B cell (primary cell): ENCODE measurements around the gene NOS1AP. TPM values are rescaled to one million over a fixed set of nuclear protein-coding genes. Genes with fewer than 3 reads are reported as not detected.

ENCODE experiments used
- ATAC-seq: fragments of 200-7000 bp; cut with Tn5 transposase; one replicate; pipeline ENCODE4 v1.10.0; 2021; ENCODE audit warnings: low read depth, mild to moderate bottlenecking, moderate number of reproducible peaks, moderate library complexity
- CTCF ChIA-PET: fragments of 350-600 bp; sonication (Branson Sonifier 250); formaldehyde crosslinking; loops from one replicate; lab custom pipeline; 2021; ENCODE audit warnings: antibody characterized with exemption, inconsistent platforms; lab: Charles Lee
- POLR2A ChIA-PET: fragments of 350-600 bp; sonication (Branson Sonifier 250); formaldehyde crosslinking; loops from one replicate; lab custom pipeline; 2021; ENCODE audit warnings: antibody characterized with exemption; lab: Charles Lee
- DNase-seq: peaks from one replicate; pipeline ENCODE4 v3.0.0; 2013
- H2AFZ ChIP-seq: 2 replicates; pipeline ENCODE4 v1.6.1; 2012; ENCODE audit warnings: mild to moderate bottlenecking, low read depth, low read length; ENCODE audit not compliant: insufficient read depth, poor library complexity, severe bottlenecking
- H3K27ac ChIP-seq, 2 donors: 1 replicate in 1 of 2; 2 replicates in 1 of 2; pipeline ENCODE4 v1.5.1; 2012 to 2013; ENCODE audit warnings: low read length in 2 of 2, mild to moderate bottlenecking in 2 of 2, moderate library complexity in 1 of 2
- H3K27me3 ChIP-seq, 4 experiments: fragments of 200-600 bp in 1 of 4; sonication (generic) in 1 of 4; replicated peaks in 1 of 4; 1 replicate in 2 of 4; 2 replicates in 2 of 4; pipeline versions ENCODE4 v1.6.1 to v1.7.0; 2013 to 2016; ENCODE audit warnings: low read length in 3 of 4, mild to moderate bottlenecking in 2 of 4, mixed read lengths in 1 of 4, moderate library complexity in 1 of 4; ENCODE audit not compliant: insufficient read depth in 4 of 4, control insufficient read depth in 3 of 4; ENCODE audit errors: control extremely low read depth in 1 of 4
- H3K36me3 ChIP-seq, 2 experiments: replicated peaks in 1 of 2; 1 replicate in 1 of 2; 2 replicates in 1 of 2; pipeline versions ENCODE4 v1.6.1 to v1.7.1; 2013; ENCODE audit warnings: low read length in 1 of 2; ENCODE audit not compliant: insufficient read depth in 2 of 2, control insufficient read depth in 1 of 2; ENCODE audit errors: control extremely low read depth in 1 of 2, extremely low read depth in 1 of 2
- H3K4me1 ChIP-seq, 2 donors: fragments of 200-600 bp in 1 of 2; sonication (generic) in 1 of 2; 1 replicate in 1 of 2; 2 replicates in 1 of 2; pipeline versions ENCODE4 v1.5.1 to v1.6.1; 2013 to 2017; ENCODE audit warnings: low read length in 2 of 2; ENCODE audit not compliant: control insufficient read depth in 2 of 2, insufficient read depth in 2 of 2
- H3K4me2 ChIP-seq: replicated peaks from 2 replicates; pipeline ENCODE3; 2012; ENCODE audit warnings: mild to moderate bottlenecking, low read depth, low read length; ENCODE audit not compliant: poor library complexity, severe bottlenecking
- H3K4me3 ChIP-seq, 5 experiments: fragments of 200-600 bp in 1 of 5; sonication (generic) in 1 of 5; 1 replicate in 3 of 5; 2 replicates in 2 of 5; pipeline versions ENCODE4 v1.5.1 to v1.7.0; 2011 to 2016; ENCODE audit warnings: low read length in 4 of 5, mild to moderate bottlenecking in 4 of 5, low read depth in 2 of 5, control low read depth in 1 of 5, moderate library complexity in 1 of 5; ENCODE audit not compliant: insufficient read depth in 1 of 5; ENCODE audit errors: control extremely low read depth in 1 of 5, extremely low read depth in 1 of 5
- H3K79me2 ChIP-seq: fragments of 200-600 bp; sonication (generic); one replicate; pipeline ENCODE4 v1.6.0; 2016; ENCODE audit warnings: low read length; ENCODE audit not compliant: control insufficient read depth, insufficient read depth
- H3K9ac ChIP-seq: fragments of 200-600 bp; sonication (generic); 2 replicates; pipeline ENCODE4 v1.6.1; 2017; ENCODE audit warnings: mild to moderate bottlenecking, low read length, moderate library complexity
- H3K9me3 ChIP-seq, 3 donors: one replicate each; pipeline versions ENCODE4 v1.6.1 to v1.7.1; 2013; ENCODE audit warnings: low read length in 2 of 3; ENCODE audit not compliant: control insufficient read depth in 2 of 3, insufficient read depth in 1 of 3; ENCODE audit errors: control extremely low read depth in 1 of 3
- H4K20me1 ChIP-seq: 2 replicates; pipeline ENCODE4 v1.6.0; 2012; ENCODE audit warnings: mild to moderate bottlenecking, low read length; ENCODE audit not compliant: insufficient read depth, control insufficient read depth, poor library complexity, severe bottlenecking
- H3K27ac Mint-ChIP-seq: one replicate; pipeline ENCODE4 v1.8.0; 2021; ENCODE audit warnings: mixed read lengths
- H3K27me3 Mint-ChIP-seq: one replicate; pipeline ENCODE4 v1.8.0; 2021; ENCODE audit warnings: mixed read lengths
- H3K4me1 Mint-ChIP-seq: one replicate; pipeline ENCODE4 v1.8.0; 2021; ENCODE audit warnings: mixed read lengths
- H3K4me3 Mint-ChIP-seq: one replicate; pipeline ENCODE4 v1.8.0; 2021; ENCODE audit warnings: mixed read lengths
- H3K9me3 Mint-ChIP-seq: one replicate; pipeline ENCODE4 v1.8.0; 2022; ENCODE audit warnings: mixed read lengths; ENCODE audit not compliant: insufficient read depth
- CTCF ChIP-seq: fragments of 200-600 bp; IDR thresholded peaks from one replicate; pipeline ENCODE4 v1.8.0; 2022; ENCODE audit warnings: antibody characterized with exemption, mild to moderate bottlenecking
- EZH2 ChIP-seq: IDR thresholded peaks from 2 replicates; pipeline ENCODE4 v1.6.1; 2012; ENCODE audit warnings: borderline replicate concordance, low read depth, mild to moderate bottlenecking, moderate library complexity, low read length; ENCODE audit not compliant: insufficient read depth, poor library complexity, severe bottlenecking
- WGBS: methylation state at CpG from one replicate; pipeline ENCODE4 v1.1.5; 2013; ENCODE audit warnings: missing lambda C conversion rate; ENCODE audit not compliant: insufficient coverage; 5-methylcytosine and 5-hydroxymethylcytosine counted together
- intact Hi-C: fragments of 100-400 bp; cut with micrococcal nuclease; formaldehyde crosslinking; loops from one replicate; pipeline ENCODE4 v1.10.0; 2022
- polyA plus RNA-seq: library from polyadenylated mRNA; depleted of rRNA; stranded (reverse); fragments of >200 nt; gene quantifications from 2 replicates; pipeline ENCODE4 v1.2.3, GENCODE V29; 2012
- total RNA-seq, 2 donors: library from RNA; stranded (reverse); fragments of 120-200 nt in 1 of 2; gene quantifications; 1 replicate in 1 of 2; 2 replicates in 1 of 2; pipeline versions ENCODE4 v1.2.3 to v1.2.4, GENCODE V29; 2013 to 2022

Gene NOS1AP
- total and polyA plus RNA-seq, 2 donors (not counting 1 experiment from before 2014, with no cell fraction given) = 0.32 TPM; not detected in 1

- Histone ChIP-seq H4K20me1 (no peaks in the 10 kb centered on the region), H3K4me2 (no peak overlapping the region), H3K27ac (no peak overlapping the region), H3K9me3 (no peaks in the 10 kb centered on the region), H3K9ac (no peak overlapping the region), H3K79me2 (no peaks in the 10 kb centered on the region), H3K36me3 (no peaks in the 10 kb centered on the region), H2AFZ (no peak overlapping the region), H3K27me3 (peaks cover 0 to 9% (median 1%) of the 10 kb centered on the region in 4 experiments), H3K4me3 (no peak overlapping the region), H3K4me1 (no peaks in the 10 kb centered on the region)
- Mint-ChIP-seq H3K27me3 (peaks cover 26% of the 10 kb centered on the region), H3K9me3 (no peaks in the 10 kb centered on the region), H3K4me1 (no peaks in the 10 kb centered on the region), H3K27ac (no peak overlapping the region), H3K4me3 (no peak overlapping the region)
- 96% methylated on average over 7 of the region's 7 CpGs for WGBS
- ChIA-PET CTCF (no interaction called here), POLR2A (no interaction called here)
- no peak for TF ChIP-seq CTCF
- TF ChIP-seq EZH2 = no peak
- intact Hi-C loops = no loop called here
- DNase-seq (no peak), ATAC-seq (no peak)
Observed at GRCh38 chr1:162169031-162169790, 99.7 kb downstream of the NOS1AP start.

- CTCF ChIA-PET = no interaction called here
- TF ChIP-seq CTCF (no peak), EZH2 (no peak)
- POLR2A ChIA-PET = no interaction called here
Observed at GRCh38 chr1:162171111-162171510, 101.6 kb downstream of the NOS1AP start.

More at GRCh38 chr1:162171111-162171510, 101.6 kb downstream of the NOS1AP start:
- Histone ChIP-seq H3K27ac (no peak overlapping the region), H3K9ac (no peak overlapping the region), H3K4me2 (no peak overlapping the region), H3K4me3 (no peak overlapping the region), H4K20me1 (no peaks in the 10 kb centered on the region), H2AFZ (no peak overlapping the region), H3K9me3 (no peaks in the 10 kb centered on the region), H3K36me3 (no peaks in the 10 kb centered on the region), H3K4me1 (no peaks in the 10 kb centered on the region), H3K27me3 (peaks cover 0 to 7% (median 1%) of the 10 kb centered on the region in 4 experiments), H3K79me2 (no peaks in the 10 kb centered on the region)
- intact Hi-C loops = no loop called here
- 55% methylated on average over 3 of the region's 3 CpGs for whole genome bisulfite sequencing
- DNase-seq = no peak
- H3K9me3 Mint-ChIP-seq = no peaks in the 10 kb centered on the region
- no peak overlapping the region for H3K4me3 Mint-ChIP-seq
- H3K27me3 Mint-ChIP-seq = peaks cover 15% of the 10 kb centered on the region
- H3K4me1 Mint-ChIP-seq = no peaks in the 10 kb centered on the region
- H3K27ac Mint-ChIP-seq = no peak overlapping the region
- ATAC-seq = no peak
